T-helper 1 cell treated with Interleukin-12 subunit alpha and Interleukin-12 subunit beta and Interleukin-4 antibody, amounts not matched to agents 30 ng/mL and 1 ng/mL, for 36 hours (primary cell): Measurements from ENCODE around the gene RPS24. TPM values are rescaled to one million over a fixed set of nuclear protein-coding genes. Genes with fewer than 3 reads are reported as not detected.
"Not testable (repeated sequence)": the region's sequence is repeated elsewhere in the genome, so short reads cannot be mapped to it uniquely, and the experiment has no call there.

Experiments used
- intact Hi-C: fragments of 100-400 bp; cut with micrococcal nuclease; formaldehyde crosslinking; loops from one replicate; pipeline ENCODE4 v1.15.1; 2024
- total RNA-seq: library from RNA; stranded (reverse); gene quantifications from 2 replicates; pipeline ENCODE4 v1.2.3, GENCODE V29; 2022

The RPS24 gene
- 1,303 and 1,339 TPM in 2 replicates for total RNA-seq

- intact Hi-C loops, result loop anchor here (1.0 to 5.0 kb wide), 9 partner anchors 13 to 1411 kb away; partner anchors contain the start of genes PPIF and ZCCHC24
These were observed at the start of gene RPS24 for GRCh38 chr10:78033637-78034470. Gene RPS24, plus strand, starts transcription at chr10:78033863. Its CDS starts 39 bp downstream, at chr10:78033902.

- intact Hi-C loops, result no loop called here
These were observed 48.7 kb upstream of the RPS24 start for GRCh38 chr10:77984986-77985385.

- intact Hi-C loops, result no loop called here
These were observed 45.9 kb upstream of the RPS24 start for GRCh38 chr10:77987671-77988255.

- intact Hi-C loops, result no loop called here
These were observed 44.5 kb upstream of the RPS24 start for GRCh38 chr10:77989081-77989724.

- intact Hi-C loops, result no loop called here
These were observed 40.0 kb upstream of the RPS24 start for GRCh38 chr10:77993620-77994019.

- intact Hi-C loops, result not testable (repeated sequence)
These were observed 34.9 kb upstream of the RPS24 start for GRCh38 chr10:77998780-77999179.

GRCh38 chr10:78000206-78000605, 33.5 kb upstream of the RPS24 start:
- intact Hi-C loops, result no loop called here

- intact Hi-C loops, result no loop called here
These were observed 32.6 kb upstream of the RPS24 start for GRCh38 chr10:78000956-78001472.

GRCh38 chr10:78002541-78003288, 30.9 kb upstream of the RPS24 start:
- intact Hi-C loops, result no loop called here

GRCh38 chr10:78004215-78005026, 29.2 kb upstream of the RPS24 start:
- intact Hi-C loops, result no loop called here

- intact Hi-C loops, result no loop called here
These were observed 26.5 kb upstream of the RPS24 start for GRCh38 chr10:78007172-78007571.

GRCh38 chr10:78009662-78010061, 24.0 kb upstream of the RPS24 start:
- intact Hi-C loops, result no loop called here

GRCh38 chr10:78010278-78010677, 23.4 kb upstream of the RPS24 start:
- intact Hi-C loops, result no loop called here

- intact Hi-C loops, result no loop called here
These were observed 22.6 kb upstream of the RPS24 start for GRCh38 chr10:78011065-78011464.

- intact Hi-C loops, result no loop called here
These were observed 20.1 kb upstream of the RPS24 start for GRCh38 chr10:78013564-78013963.

- intact Hi-C loops, result no loop called here
These were observed 18.1 kb upstream of the RPS24 start for GRCh38 chr10:78015546-78015945.

GRCh38 chr10:78017856-78018255, 15.8 kb upstream of the RPS24 start:
- intact Hi-C loops, result no loop called here

- intact Hi-C loops, result no loop called here
These were observed 14.4 kb upstream of the RPS24 start for GRCh38 chr10:78019264-78019663.

GRCh38 chr10:78021201-78021600, 12.5 kb upstream of the RPS24 start:
- intact Hi-C loops, result no loop called here

GRCh38 chr10:78023741-78024140, 9.9 kb upstream of the RPS24 start:
- intact Hi-C loops, result no loop called here
